Activated CD4-positive, CD25-positive, alpha-beta regulatory T cell treated with anti-CD3 and anti-CD28 coated beads, Interleukin-2, amount 50 U/mL, for 24 hours (primary cell): ENCODE data around the gene OR52M1.
A peak's percentile ranks its signal among the peaks of the same experiment; 100 is the strongest.
"Not testable (repeated sequence)": the region's sequence is repeated elsewhere in the genome, so short reads cannot be mapped to it uniquely, and the experiment has no call there.

Source experiments
- ATAC-seq, 2 donors: fragments of 150-1000 bp; cut with Tn5 transposase; one replicate each; pipeline ENCODE4 v1.10.0; 2021; ENCODE audit warnings: mild to moderate bottlenecking in 1 of 2, moderate library complexity in 1 of 2

OR52M1 gene, protein sequence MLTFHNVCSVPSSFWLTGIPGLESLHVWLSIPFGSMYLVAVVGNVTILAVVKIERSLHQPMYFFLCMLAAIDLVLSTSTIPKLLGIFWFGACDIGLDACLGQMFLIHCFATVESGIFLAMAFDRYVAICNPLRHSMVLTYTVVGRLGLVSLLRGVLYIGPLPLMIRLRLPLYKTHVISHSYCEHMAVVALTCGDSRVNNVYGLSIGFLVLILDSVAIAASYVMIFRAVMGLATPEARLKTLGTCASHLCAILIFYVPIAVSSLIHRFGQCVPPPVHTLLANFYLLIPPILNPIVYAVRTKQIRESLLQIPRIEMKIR

DNA sequence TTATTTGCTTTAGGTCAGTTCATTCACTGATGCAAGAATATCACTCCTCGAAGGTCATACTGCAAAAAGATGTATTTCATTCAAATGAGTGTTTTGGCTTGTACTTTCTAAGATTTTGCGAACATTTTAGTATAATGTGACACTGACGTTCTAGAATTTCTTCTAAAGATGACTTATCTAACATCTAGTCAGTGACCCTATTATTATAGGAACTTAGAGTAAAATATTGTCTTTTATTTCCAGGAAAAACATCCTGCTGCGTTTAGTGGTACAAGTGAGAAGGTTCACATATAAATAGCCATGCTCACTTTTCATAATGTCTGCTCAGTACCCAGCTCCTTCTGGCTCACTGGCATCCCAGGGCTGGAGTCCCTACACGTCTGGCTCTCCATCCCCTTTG, at the start of gene OR52M1:
OR52M1 (plus strand) TSS at position 301 of the 400 bp plus-strand sequence; CDS start at position 301, 0 bp downstream.
- ATAC-seq = no peak

DNA sequence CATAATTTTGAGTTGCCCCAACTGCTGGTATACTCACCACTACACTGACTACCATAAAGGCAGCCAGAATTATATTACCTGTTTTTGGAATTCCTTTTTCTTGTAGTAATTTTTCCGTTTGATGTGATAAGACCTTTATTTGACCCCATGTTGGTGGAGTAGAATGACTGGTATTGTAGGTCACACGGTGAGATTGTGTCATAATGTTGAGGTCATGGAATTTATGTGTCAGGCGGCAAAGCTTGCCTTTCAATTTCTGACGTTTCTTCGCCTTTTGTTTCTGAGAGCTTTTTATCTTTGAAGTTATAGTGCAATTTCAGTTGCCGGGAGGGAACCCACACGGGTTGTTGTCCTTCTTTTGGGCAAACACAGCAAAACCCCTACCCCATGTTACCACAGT, 49.5 kb upstream of the OR52M1 start:
- ATAC-seq = no peak

DNA sequence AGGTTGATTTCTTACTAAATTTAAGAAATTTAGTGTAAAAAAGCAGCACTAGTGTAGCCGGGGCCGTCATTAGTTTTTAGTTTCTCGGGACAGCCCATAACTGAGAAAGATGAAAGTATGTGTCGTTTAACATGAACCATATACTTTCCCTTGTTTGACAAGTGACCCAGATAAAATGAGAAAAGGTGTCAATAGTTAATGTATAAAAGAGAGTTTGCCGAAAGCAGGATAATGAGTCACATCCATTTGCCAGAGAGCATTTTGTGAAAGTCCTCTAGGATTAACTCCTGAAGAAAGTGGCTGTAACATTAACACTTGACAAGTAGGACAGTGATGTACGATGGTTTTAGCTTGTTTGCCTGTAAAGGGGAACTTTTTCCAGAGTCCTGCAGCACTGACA, 49.0 kb upstream of the OR52M1 start:
- ATAC-seq = no peak

DNA sequence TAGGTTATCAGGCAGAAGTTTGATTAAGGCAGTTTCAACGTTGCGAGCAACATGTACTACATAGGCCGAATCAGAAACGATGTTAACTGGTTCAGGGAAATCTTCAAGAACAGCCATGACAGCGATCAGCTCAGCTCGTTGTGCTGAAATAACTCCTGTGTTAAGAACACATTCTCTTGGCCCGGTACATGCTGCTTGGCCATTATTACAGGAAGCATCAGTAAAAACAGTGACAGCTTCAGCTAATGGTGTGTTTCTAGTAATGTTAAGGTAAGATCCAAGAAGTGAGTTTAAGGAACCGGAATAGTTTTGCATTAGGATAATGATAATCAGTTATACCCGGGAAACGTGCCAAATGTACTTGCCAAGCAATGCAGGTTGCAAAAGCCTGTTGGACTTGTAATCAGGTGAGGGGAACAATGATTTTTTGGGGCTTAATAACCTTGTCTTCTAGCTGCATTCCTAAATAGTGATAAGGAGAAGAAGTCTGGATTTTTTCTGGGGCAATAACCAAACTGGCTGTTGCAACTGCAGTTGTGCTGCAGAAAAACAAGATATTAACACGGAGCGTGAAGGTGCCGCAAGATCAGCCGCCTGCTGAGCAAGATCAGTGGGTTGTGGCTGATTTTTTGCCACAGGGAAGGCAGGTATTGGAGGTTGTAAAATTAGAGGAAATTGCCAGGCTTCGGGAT, 48.3 kb upstream of the OR52M1 start:
- ATAC-seq = no peak

DNA sequence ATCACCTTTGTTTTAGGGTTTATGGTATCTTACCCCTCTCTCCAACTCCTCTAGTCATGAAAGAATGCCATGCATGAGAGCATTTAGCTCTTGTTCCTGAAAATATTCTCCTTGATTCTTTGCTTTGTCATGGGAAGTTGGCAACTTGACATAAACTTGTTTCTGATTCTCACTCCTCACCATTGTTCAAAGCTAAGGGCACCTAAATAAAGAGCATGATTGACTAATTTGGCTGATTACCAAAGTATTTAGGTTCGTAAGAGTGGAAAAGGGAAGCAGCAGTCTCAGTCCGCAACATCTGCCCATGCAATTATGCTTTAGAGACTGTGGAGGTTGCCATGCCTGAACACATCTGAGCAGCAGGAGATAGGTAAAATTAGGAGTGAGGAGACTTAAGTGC, 36.1 kb upstream of the OR52M1 start:
- no peak for ATAC-seq

DNA sequence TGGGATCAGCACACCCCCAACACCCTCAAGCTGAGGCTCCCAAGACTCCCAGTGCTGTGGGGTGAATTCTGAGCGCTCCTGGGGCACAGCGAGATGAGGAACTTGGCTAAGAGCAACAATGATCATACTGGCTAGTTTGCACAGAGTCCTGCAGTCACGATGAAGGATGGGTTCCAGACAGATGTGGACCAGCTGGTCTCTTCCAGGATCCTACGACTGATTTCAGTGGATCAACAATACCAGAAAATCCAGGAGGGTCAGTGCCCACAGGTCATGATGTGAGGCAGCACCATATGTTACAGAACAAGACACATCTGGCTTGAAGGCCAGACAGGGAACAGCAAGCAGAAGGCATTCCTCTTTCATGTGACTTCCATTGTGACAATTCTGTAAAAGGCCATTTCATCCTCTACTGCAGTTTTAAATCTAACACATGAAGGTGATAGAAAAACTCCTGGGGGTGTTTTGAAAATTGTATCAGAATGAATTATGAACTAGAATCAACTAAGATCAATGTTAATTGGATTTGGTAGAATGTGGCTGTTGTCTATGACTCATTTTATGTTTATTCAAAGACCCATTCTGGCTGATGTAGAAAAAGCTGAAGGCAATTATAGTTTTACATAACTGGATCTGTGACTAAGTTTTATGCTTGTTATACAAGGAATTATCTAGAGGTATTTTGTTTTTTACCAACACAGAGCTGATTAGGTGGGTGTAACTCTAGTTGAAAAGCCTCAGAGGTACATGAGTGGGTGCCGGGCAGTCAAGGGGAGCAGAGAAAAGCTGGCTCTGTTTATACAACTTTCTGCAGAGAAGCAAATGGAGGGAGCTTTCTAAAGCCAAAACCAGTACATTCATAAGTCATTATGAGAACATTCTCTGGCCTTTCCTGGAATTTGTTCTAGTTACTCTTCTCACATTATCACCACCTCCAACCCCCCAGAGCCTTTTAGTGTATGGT, 33.4 kb upstream of the OR52M1 start:
- no peak for ATAC-seq

DNA sequence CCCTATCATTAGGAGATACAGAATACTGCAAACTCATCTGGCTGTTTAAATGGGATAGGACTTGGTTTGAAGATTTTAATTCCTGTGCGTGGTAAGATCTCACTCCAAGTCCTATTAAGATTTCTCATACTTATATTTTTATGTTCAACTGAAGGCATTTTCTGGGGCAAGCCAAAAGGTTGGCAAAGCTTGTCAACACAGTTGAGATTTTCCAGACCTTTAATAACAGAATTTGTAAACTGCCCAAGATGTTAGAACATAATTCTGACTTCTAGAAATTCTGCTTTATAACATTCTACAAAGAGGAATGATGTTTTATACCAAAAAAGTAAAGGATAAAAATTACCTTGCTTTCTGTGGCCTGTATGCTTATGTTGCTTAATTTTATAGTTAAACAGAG, 30.8 kb upstream of the OR52M1 start:
- ATAC-seq = no peak

DNA sequence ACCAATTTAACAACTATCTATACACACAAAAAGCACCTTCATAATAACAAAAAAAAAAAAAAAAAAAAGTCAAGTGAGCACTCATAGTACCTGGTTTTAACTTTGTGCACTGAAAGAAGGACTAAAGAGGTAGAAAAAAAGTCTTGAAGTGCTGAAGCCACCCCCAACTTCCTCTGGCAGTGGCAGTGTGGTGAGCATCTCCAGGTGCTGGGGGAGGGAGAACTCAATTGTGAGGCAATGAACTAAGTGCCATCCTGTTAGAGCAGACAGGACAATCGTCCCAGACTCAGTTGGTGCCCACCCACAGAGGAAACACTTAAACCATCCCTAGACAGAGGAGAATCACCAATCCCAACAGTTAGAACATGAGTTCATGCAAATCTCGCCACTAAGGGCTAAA, 22.7 kb upstream of the OR52M1 start:
- ATAC-seq = no peak

DNA sequence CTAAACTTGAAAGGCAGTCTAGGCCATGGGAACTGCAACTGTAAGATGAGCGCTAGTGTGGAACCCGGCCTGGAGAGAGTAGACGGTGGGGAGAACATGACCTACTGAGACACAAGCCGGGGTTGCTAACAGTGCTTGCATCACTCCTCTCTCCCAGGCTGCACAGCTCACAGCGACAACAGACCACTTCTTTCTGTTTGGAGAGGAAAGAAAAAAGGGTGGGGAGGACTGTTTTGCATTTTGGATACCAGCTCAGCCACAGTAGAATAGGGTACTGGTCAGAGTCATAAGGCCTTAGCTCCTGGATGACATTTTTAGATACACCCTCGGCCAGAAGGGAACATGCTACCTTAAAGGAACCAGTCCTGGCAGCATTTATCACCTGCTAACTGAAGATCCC, 22.2 kb upstream of the OR52M1 start:
- ATAC-seq = no peak

DNA sequence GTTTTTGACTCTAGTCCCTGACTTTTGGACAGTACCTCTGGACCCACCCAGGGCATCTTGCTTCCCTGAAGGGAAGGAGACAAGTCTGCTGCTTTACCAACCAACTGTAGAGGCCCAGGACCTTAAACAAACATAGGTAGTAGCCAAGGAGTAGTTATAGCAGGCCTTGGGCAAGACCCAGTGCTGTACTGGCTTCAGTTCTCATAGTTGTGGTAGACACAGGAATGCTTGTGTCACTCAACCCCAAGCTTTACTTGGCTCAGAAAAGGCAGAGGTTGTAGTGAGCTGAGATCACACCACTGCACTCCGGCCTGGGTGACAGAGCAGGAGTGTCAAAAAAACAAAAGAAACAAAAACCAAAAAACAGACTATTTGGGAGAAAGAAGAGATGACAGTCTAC, 21.3 kb upstream of the OR52M1 start:
- ATAC-seq = no peak

DNA sequence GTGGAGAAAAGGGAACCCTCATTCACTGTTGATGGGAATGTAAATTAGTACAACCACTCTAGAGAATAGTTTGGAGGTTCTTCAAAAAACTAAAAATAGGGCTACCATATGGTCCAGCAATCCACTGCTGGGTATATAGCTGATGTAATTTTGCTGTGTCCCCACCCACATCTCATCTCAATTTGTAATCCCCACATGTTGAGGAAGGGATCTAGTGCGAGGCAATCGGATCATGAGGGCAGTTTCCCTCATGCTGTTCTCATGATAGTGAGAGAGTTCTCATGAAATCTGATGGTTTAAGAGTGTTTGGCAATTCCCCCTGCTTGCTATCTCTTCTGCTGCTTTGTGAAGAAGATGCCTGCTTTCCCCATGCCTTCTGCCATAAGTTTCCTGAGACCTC, 17.1 kb upstream of the OR52M1 start:
- no peak for ATAC-seq

DNA sequence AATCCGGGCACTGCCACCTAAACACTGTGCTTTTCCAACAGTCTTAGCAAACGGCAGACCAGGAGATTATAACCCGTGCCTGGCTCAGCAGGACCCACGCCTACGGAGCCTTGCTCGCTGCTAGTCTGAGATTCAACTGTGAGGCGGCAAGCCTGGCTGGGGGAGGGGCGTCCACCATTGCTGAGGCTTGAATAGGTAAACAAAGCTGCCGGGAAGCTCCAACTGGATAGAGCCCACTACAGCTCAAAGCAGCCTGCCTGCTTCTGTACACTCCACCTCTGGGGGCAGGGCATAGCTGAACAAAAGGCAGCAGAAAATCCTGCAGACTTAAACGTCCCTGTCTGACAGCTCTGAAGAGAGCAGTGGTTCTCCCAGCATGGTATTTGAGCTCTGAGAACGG, 13.3 kb upstream of the OR52M1 start:
- not testable (repeated sequence) for ATAC-seq

DNA sequence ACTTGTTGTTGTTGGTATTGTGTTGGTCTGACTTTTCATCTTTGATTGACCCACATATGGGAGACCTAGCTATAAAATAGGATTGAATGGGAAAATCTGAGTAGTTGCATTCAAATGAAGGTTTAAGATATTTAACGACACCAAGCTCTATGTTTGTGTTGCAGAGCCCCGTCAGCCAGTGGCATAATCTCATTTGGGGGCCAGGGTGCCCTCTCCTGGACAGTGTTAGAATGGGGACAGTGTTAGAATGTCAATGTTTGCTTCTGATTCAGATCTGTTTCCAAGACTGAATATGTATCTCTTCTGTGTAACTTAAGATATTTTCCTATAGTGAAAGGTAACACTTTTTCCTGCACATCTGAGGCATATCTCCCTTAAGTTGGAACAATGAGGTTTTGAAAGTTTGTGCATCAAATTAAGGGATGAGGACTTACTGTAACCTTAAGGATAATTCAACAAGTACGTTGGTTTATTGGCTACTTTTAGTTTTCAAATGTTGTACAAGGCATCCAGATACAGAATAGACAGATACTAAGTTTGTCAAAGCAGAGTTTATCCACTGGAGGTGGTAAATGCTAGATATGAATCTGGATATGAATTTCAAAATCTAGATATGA, 5.3 kb upstream of the OR52M1 start:
- peak; percentile 56 to 64 for ATAC-seq

DNA sequence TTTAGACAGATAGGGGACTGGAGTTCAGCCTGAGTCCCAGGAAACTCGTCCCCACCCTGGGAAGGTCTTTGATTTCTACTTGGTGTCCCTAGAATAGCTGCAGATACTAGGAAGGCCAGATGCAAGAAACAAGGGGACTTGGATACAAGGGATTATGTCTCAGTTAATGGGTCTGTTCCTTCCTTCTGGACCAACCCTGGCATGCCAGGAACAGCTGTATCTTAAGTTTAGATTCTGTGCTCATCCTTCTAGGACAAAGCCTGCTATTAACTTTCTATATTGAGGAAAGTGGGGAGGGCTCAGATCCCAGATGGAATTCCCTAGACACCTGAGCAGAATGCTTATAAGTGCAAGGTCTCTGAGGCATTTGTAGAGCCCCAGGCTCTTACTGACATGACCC, 3.9 kb upstream of the OR52M1 start:
- no peak for ATAC-seq

DNA sequence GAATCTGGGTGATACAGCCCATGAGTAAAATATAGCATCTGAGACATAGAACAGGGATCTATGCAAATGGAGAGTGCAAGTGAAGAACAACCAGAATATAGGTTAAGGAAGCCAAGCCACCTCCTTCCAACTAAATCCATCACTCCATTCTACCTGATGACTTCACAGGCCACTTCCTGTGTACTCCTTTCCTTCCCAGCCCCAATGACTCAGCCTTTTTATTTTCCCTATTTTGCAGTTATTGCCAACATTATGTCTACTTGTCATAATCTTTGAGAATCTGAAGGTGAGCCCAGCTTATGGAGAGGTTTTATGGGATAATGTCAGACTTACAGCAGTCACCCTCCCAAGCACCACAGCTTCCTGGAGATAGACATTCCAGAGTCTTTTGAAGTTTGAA, 1.4 kb upstream of the OR52M1 start:
- no peak for ATAC-seq

DNA sequence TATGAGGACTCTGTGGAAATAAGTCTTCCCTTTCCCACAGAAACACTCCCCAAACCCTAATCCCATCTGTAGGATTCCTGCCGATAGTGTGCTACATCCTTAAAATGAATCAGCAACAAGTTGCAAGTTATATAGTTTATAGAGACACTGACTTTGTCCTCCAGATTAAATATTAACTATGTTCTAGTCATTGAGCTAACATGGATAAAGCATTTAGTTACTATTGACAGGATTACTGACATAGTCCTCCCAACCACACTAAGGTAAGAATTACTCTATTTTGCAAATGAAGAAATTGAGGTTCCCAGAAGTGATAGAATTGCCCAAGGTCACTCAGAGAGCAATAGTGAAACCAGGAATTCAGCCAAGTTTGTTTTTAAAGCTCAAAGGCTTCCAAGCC, 1.9 kb downstream of the OR52M1 start:
- no peak for ATAC-seq

DNA sequence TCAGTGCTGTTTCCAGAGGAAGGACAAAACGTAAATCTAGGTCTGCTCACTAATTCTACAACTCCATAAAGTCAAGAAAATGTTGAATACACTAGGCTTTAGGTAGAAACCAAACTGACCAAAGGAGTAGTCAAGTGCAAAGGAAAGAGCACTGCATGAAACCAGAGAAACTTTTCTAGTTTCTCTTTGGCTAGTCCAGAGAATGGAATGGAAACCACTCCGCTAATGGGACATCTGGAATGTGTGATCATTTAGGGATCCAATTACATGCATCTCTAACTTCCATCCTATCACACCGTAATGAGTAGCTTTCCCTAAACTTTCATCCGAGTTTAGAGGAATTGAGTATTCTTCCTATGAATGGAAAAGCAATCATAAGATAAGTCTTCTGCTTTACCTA, 2.4 kb downstream of the OR52M1 start:
- ATAC-seq = no peak

DNA sequence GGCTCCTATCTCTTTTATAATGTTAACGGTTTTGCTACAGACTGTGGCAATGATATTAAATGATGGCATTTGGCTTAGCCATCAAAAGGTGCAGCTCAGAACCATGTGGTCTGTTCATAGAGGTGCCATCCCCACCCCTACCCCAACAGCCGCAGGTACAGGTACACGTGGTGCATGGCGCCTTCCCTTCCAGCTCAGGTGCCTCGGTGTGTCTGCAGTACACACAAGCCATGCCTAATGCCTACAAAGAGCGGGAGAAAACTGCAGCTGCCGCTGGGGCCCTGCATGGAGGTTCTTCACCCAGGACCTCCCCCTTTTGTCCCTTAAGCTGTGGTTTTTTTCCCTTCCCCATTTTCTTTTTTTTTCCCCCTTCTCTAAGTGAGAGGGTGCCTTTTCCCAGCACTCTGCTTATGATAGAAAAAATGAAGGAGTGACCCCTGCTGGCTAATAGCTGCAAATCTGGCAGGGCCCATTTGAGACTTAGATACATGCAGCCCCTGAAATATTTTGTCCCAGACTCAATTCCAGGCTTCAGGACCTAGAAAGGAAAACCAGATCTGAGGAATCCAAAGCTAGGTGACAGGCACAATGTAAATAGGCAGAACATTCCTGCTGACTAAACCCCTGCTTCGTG, 6.5 kb downstream of the OR52M1 start:
- ATAC-seq = no peak

DNA sequence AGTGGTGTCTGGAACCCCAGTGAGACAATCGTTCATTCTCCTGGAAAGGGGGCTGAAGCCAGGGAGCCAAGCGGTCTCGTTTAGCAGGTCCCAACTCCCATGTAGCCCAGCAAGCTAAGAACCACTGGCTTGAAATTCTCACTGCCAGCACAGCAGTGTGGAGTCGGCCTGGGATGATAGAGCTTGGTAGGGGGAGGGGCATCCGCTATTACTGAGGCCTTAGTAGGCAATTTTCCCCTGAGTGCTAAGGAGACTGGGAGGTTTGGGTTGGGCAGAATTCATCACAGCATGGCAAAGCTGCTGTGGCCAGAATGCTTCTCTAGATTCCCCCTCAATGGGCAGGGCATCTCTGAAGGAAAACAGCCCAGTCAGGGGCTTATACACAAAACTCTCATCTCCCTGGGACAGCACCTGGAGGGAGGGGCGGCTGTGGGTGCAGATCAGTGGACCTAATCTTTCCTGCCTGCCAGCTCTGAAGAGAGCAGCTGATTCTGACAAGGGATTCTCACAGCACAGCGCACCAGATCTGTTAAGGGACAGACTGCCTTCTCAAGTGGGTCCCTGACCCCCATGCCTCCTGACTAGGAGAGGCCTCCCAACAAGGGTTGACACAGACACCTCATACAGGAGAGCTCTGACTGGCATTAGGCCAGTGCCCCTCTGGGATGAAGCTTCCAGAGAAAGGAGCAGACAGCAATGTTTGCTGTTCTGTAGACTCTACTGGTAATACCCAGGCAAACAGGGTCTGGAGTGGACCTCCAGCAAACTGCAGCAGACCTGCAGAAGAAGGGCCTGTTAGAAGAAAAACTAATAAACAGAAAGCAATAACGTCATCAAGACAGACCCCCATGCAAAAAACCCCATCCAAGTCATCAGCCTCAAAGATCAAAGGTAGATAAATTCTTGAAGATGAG, 14.8 kb downstream of the OR52M1 start:
- ATAC-seq = no peak

DNA sequence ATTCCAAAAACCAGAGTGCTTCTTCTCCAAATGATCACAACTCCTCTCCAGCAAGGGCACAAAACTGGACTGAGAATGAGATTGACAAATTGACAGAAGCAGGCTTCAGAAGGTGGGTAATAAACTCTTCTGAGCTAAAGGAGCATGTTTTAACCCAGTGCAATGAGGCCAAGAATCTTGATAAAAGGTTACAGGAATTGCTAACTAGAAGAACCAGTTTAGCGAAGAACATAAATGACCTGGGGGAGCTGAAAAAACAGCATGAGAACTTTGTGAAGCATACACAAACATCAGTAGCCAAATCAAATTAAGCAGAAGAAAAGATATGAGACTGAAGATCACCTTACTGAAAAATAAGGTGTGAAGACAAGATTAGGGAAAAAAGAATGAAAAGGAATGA, 15.5 kb downstream of the OR52M1 start:
- no peak for ATAC-seq

DNA sequence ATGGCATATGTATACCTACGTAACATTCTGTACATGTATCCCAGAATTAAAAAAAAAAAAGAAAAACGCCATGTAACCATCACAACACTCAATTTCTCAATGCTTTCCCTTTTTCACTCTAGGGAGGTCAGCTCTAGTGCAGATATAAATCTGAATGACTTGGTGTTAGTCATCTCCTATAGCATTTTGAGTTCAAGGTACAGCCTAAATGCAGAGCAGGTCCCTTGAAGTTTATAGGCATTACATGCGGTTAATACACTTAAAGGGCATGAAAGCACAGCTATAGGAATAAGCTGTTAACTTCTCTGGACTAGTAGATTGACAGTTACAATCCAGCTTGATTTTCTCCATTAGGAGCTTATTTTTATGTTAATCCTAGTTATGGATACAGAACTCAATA, 20.4 kb downstream of the OR52M1 start:
- ATAC-seq = no peak
